Sciatic nerve (tissue), 2 donors: ENCODE measurements around the gene RANGRF. TPM values are rescaled to one million over a fixed set of nuclear protein-coding genes. Genes with fewer than 3 reads are reported as not detected.
A peak's percentile ranks its signal among the peaks of the same experiment; 100 is the strongest.

Source experiments
- ATAC-seq: fragments of 200-7000 bp; cut with Tn5 transposase; one replicate; pipeline ENCODE4 v1.9.1; 2020; ENCODE audit warnings: mild to moderate bottlenecking, moderate library complexity
- DNase-seq: peaks from one replicate; pipeline ENCODE4 v3.0.0-alpha.2; 2020; ENCODE audit warnings: low spot score
- intact Hi-C: fragments of 100-400 bp; cut with DNase I; formaldehyde crosslinking; loops from one replicate; pipeline ENCODE4 v1.14.2; 2022
- total RNA-seq: library from RNA; stranded (reverse); fragmentation: NEBNext Ultra II Directional; extraction: Animal tissue kit (Norgen Biotek cat#: 25700); gene quantifications from one replicate; pipeline ENCODE4 v1.2.1, GENCODE V29; 2021
- donor health status: DM: no; HTN: no; CAD: no.
- donor health status: DM: no; HTN: no; CAD: no.

RANGRF gene
- total RNA-seq, 1 donor from 2014 or later = 20.9 TPM

DNA sequence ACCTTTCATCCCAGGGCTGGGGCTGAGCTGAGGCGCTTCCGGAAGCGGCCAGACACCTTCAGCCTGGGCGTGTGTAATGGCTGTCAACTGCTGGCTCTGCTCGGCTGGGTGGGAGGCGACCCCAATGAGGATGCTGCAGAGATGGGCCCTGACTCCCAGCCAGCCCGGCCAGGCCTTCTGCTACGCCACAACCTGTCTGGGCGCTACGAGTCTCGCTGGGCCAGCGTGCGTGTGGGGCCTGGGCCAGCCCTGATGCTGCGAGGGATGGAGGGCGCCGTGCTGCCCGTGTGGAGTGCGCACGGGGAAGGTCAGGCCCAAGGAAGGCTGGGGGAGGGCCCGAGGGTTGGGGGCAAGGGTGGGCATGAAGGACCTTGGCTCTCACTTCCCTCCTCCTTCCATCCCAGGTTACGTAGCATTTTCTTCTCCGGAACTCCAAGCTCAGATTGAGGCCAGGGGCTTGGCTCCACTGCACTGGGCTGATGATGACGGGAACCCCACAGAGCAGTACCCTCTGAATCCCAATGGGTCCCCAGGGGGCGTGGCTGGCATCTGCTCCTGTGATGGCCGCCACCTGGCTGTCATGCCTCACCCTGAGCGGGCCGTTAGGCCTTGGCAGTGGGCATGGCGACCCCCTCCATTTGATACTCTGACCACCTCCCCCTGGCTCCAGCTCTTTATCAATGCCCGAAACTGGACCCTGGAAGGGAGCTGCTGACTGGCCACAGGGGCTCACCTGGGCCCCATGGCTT lies 19.7 kb upstream of the RANGRF start:
- ATAC-seq (no peak), DNase-seq (no peak)
- intact Hi-C loops = no loop called here

DNA sequence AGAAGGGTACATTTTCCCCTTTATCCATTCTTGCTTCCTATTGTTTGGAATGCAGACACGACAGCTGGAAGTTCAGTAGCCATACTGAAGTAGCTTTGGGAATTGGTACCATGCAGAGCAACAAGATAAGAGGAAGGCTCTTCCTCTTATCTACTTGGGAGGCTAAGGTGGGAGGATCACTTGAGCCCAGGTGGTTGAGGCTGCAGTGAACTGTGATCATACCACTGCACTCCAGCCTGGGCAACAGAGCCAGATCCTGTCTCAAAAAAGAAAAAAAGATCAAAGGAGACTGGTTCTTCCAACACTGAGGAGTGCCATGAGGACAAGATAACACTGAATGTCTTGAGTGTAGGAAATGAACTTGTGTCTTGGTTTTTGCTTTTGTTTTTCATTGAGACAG lies 16.0 kb upstream of the RANGRF start:
- ATAC-seq = no peak
- DNase-seq = no peak
- intact Hi-C loops = no loop called here

DNA sequence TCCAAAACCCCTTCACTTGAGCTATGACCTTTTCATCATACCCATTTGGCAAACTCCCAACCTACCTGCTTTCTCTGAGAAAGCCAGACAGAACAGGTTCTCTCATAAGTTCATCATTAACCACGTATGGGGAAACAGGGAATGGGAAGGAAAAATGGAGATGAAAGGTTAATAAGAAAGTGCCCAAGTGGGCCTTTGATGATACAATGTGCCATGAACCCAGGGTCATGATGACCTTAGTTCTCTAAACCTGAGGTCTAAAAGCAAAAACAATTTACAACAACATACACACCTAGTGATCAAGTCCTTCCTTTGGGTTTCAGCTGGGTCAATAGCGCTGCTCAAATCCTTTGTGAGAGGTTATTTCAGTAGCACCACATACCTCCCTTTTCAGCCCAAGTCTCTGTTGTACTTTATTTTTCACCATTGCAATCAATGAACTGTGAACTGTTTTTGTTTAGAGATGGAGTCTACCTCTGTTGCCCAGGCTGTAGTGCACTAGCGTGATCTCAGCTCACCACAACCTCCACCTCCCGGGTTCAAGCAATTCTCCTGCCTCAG lies 14.5 kb upstream of the RANGRF start:
- no peak for DNase-seq
- intact Hi-C loops = no loop called here
- ATAC-seq = no peak

DNA sequence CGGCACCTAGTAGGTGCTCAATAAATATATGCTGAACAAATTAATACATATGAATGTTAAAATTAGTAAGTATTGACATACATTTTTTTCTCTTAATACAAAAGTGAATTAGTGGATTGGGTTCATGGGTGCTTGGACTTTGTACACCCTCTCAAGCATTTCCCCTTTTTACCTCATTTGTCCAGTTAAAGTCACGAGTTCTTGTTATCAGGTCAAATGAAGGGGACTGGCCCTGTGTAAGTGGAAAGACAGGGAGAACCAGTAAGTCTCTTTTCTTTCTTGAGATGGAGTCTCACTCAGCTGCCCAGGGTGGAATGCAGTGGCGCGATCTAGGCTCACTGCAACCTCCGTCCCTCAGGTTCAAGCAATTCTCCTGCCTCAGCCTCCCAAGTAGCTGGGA lies 13.7 kb upstream of the RANGRF start:
- DNase-seq (no peak), ATAC-seq (no peak)
- intact Hi-C loops = no loop called here

DNA sequence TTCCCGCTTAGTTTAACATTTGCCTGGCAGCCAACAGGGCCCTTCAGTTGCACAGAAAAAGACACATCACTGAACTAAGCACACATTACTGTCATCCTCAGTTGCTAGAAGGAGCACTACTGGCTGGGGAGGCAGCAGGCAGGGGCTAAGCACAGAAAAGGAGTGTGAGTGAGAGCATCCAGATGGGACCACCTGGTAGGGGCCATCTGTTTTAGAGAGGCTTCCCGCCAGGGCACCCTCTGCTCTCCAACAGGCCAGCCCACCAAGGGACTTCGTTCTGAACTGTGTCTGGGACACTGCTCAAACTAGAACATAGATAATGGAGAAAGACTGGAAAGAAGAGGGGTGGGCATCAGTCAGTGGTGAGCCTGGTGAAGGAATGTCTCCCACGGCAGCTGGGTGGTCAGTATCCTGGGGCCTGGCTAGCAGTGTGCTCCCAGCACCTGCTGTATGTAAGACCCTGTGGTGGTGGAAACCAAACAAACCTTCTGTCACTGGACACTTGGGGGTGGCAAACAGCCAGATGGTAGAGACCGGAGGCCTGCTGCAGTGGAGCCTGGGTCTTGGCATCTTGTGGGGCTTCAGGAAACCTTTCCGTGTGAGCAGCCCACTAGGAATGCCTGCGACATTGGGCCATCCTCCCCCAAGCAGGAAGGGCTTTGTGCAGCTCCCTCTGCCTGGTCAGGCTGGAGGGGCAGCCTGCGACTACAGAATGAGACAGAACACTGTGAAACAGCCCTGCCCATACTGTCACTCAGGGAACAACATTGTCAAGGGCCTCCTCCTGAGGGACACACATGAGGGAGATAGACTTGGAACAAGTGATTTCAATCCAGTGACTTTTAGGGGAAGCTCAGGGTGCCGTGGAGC lies 12.8 kb upstream of the RANGRF start:
- ATAC-seq (no peak), DNase-seq (no peak)
- intact Hi-C loops = no loop called here

DNA sequence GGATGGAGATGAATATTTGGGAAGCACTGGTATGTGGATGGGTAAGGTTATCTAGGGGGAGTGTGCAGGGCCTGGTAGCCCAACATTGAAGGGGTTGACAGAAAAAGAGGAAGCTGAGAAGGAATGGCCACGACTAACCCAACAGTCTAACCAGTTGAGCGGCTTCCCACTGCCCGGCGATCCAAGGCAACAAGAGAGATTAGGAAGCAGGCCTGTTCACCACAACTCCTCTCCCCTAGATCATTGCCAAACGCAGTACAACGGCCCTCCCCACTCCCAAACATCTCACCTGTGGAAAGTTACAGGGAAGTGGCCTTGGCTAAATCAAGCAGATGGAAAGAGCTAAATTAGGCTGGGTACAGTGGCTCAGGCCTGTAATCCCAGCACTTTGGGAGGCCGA lies 11.2 kb upstream of the RANGRF start:
- intact Hi-C loops = no loop called here
- ATAC-seq (no peak), DNase-seq (no peak)

- ATAC-seq (no peak), DNase-seq (no peak)
- intact Hi-C loops = no loop called here
These were observed 6.1 kb upstream of the RANGRF start for GRCh38 chr17:8282345-8282744.

DNA sequence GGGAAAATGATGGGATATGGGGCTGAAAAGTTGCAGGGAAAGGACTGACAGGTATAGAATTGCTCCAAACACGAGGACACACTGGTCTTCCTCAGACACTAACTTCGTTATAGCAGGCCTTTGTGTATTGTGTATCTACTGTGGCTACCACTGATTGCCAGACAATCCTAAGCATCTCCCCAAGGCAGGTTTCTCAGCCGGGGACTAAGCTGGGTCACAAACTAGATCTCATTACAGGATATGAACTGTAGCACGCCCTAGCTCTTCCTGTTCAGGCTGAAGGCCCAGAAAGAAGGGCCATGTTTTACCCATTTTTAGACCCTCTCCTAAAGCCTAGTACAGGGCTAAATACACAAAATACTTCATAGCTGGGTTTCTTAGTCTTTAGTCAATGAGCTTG lies 5.1 kb upstream of the RANGRF start:
- intact Hi-C loops = no loop called here
- no peak for DNase-seq
- no peak for ATAC-seq

DNA sequence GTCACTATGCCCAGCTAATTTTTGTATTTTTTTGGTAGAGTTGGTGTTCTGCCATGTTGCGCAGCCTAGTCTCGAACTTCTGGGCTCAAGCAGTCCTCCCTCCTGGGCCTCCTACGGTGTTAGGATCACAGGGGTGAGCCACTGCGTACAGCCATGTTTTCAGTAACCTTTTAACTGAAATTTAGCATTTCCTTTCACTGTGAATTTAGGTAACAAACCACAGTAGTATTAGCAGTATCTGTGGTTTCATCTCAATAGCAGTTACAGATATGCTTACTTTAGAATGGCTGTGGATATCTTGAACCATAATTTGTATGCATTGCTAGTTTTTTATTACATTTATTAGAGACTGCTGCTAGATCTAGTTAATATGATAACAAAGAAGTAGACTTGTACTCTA lies 4.3 kb upstream of the RANGRF start:
- no peak for ATAC-seq
- intact Hi-C loops = no loop called here
- DNase-seq = no peak

- no peak for ATAC-seq
- intact Hi-C loops = no loop called here
These were observed 2.9 kb upstream of the RANGRF start for GRCh38 chr17:8285270-8286181.

DNA sequence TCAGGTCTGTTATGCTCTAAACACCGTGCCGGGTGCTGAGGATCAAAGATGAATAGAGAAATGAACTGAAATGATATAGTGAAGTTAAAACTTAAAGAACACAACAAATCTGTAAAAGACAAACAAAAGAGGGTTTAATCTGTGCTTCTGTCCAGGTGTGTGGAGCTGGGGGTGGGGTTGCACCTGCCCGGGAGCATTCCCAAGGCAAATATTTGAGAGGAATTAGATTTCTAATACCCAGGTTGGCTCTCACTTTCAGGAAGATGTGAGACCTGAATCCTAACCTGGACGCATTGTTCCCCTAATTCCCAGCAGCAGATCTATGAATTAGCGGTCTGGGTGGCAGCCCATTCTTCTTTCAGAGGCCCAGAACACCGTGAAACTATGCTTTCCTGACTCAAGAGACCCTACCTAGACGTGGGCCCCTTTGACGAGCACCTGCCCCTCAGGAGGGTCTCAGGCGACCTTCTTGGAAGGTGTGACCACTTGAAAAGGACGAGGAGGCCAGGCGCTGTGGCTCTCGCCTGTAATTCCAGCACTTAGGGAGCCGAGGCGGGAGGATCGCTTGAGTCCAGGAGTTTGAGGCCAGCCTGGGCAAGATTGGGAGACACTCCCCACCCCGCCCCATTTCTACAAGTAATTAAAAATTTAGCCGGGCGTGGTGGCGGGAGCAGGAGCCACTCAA lies 677 bp upstream of the RANGRF start:
- no peak for ATAC-seq
- no peak for DNase-seq
- intact Hi-C loops = no loop called here

More at GRCh38 chr17:8285270-8286181, 2.9 kb upstream of the RANGRF start:
- DNase-seq = no peak

DNA sequence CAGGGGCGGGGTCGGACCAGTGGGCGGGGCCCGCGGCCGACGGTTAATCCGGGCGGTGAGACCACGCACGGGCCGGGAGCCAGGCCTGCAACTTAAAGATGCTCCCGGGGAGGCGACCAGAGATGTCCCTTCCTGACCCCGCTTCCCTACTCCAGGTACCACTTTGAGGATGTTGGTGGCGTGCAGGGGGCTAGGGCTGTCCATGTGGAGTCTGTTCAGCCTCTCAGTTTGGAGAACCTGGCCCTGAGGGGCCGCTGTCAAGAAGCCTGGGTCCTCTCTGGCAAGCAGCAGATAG lies 580 bp downstream of the RANGRF start:
- ATAC-seq (no peak), DNase-seq (no peak)
- intact Hi-C loops = no loop called here

DNA sequence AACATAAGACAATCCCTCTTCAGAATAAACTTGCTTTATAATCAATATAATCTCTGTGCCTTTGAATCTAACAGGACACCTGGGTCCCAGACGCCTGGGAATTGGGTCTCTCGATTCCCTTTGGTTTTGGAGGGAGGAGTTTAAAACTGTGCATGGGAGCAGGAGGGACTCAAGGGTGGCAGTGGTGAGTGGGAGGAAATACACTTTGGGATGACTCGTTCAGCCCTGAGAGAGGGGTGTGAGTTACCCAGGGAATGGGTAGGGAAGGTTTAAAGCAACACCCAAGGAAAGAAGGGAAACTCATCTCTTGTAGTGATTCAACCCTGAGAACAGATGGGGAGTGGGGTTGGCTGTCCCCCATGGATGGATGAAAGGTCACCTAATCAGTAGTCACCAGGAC lies 1.6 kb downstream of the RANGRF start:
- intact Hi-C loops = no loop called here
- ATAC-seq = no peak
- DNase-seq = no peak

- DNase-seq = no peak
- no peak for ATAC-seq
- intact Hi-C loops = no loop called here
These were observed 4.3 kb downstream of the RANGRF start for GRCh38 chr17:8292639-8293395.

- ATAC-seq (no peak), DNase-seq (no peak)
- intact Hi-C loops = no loop called here
These were observed 5.9 kb downstream of the RANGRF start for GRCh38 chr17:8294361-8294760.

DNA sequence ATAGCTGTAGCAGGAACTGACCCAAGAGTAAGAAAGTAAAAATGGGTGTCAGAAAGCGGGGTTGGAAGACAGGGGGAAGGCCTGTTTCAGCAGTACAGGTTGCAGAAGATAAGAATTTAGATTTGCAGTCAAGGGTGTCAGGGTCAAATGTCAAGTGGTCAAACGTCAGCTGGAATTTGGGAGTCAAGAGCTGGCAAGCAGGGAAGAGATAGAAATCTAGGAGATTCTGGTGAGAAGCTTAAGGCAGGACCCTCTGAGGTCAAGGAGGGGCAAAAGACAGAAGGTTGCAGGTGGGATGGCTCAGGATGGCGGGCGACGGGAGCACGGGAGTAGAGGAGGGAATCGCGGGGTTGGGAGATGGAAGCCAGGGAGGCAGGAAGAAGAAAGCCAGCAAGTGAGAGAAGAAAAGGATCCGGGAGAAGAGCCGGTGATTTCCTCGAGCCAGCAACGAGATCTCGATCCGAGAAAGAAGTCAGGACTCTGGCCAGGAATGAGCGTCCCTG lies 6.4 kb downstream of the RANGRF start:
- intact Hi-C loops = no loop called here
- DNase-seq (no peak), ATAC-seq (peak; percentile 27)

DNA sequence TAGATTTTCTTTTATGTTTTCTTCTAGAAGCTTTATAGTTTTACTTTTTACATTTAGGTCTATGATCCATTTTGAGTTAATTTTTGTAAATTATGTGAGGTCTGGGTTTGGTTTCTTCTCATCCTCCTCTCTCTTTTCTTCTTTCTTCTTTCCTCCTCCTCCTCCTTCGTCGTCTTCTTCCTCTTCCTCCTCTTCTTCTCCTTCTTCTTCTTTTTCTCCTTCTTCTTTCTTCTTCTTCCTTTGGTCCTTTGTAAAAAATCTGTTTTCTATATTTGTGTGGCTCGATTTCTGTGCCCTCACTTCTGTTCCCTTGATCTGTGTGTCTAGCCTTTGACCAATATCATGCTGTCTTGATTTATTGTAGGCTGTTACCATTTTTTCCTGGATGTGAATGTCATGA lies 11.8 kb downstream of the RANGRF start:
- DNase-seq = no peak
- ATAC-seq = no peak
- intact Hi-C loops = no loop called here

DNA sequence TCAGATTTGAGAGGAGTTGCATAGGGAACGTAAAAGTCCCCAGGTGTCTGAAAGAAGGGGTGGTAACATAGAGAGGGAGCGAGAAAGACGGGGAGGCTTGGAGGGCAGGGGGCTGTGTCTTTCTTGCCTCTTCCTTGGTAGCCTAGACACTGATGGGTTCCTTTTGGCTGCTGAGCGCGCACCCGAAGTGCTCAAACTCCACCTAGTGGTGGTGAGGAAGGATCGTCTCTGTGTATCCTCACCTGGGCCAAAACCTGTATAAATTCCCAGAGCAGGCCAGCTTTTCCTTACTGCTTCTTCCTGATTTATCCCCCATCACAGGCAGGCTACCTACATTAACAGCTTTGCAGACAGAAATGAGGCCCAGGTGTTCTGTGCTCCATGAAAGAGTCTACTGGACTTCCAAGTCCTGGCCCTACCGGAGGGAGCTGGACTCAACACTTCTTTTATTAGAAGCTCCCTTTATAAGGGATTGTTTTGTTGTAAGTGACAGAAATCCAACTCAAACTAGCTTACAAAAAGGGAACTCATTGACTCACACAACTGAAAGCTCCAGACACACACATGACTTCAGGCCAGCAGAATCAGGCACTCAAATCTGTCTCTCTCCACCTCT lies 12.3 kb downstream of the RANGRF start:
- intact Hi-C loops = no loop called here
- peak; percentile 92 for ATAC-seq
- DNase-seq = peak; percentile 65
